ENCODE data around the gene FAM20C.
"Not testable (repeated sequence)": the region's sequence is repeated elsewhere in the genome, so short reads cannot be mapped to it uniquely, and the experiment has no call there.

Gene FAM20C

DNA sequence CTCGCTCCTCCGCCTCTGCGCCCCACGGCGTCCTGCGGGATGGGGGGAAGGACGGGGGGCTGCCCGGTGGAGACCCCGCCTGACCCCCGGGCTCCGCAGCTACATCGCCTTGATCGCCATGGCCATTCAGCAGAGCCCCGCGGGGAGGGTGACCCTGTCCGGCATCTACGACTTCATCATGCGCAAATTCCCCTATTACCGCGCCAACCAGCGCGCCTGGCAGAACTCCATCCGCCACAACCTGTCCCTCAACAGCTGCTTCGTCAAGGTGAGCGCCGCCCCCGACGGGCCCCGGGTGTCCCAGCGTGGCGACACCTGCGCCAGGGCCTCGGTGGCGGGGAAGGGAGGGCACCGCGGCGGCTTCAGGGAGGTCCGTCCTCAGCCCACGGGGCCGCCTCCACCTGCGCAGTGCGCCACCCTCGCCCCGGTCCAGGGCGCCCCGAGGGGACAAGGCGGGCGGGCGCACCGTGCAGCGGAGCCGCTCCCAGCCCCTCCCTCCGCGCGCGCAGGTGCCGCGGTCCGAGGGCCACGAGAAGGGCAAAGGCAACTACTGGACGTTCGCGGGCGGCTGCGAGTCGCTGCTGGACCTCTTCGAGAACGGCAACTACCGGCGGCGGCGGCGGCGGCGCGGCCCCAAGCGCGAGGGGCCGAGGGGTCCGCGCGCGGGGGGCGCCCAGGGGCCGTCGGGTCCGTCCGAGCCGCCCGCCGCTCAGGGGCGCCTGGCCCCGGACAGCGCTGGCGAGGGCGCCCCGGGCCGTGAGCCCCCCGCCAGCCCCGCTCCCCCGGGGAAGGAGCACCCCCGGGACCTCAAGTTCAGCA is 98.4 kb downstream of the FAM20C start:
- Mint-ChIP-seq H3K36me3 (no peaks in the 10 kb centered on the region), H3K27me3 (peaks cover 45 to 56% of the 10 kb centered on the region in 2 donors), H3K4me3 (no peak overlapping the region), H3K4me1 (no peaks in the 10 kb centered on the region), H3K9me3 (no peaks in the 10 kb centered on the region), H3K27ac (no peak overlapping the region)
- ATAC-seq (replicated peaks) (no peak), DNase-seq (no peak)

DNA sequence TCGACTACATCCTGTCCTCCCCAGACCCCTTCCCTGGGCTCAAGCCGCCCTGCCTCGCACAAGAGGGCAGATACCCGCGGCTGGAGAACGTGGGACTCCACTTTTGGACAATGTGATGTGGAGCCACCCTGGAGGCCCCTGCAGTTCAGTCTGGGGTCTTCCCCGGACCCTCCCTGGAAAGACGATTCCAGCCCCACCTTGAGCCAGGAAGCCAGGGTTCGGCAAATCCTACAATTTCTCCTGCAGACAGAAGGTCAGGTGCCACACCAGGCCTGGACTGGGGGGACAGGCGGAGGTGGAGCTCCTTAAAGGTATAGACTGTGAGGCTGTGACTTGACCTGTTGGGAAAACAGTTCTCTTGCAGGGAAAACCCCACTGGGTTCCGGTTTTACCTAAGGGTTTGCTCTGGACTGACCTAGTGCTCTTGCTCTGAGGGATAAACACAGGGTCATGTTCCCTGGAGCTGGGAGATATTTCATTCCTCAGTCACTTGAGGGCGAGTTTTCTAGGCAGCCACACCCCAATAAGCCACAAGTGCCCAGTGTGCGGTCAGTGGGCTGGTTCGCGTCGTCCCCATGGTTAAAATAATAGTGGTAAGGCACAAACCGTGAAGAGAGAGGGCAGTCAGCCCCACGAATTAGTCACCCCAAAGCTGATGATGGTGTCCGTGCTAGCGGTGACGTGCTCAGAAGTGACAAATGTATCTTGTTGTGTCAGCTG is 99.2 kb downstream of the FAM20C start:
- Mint-ChIP-seq H3K4me1 (no peaks in the 10 kb centered on the region), H3K27me3 (peaks cover 44 to 52% of the 10 kb centered on the region in 2 donors), H3K27ac (no peak overlapping the region)

DNA sequence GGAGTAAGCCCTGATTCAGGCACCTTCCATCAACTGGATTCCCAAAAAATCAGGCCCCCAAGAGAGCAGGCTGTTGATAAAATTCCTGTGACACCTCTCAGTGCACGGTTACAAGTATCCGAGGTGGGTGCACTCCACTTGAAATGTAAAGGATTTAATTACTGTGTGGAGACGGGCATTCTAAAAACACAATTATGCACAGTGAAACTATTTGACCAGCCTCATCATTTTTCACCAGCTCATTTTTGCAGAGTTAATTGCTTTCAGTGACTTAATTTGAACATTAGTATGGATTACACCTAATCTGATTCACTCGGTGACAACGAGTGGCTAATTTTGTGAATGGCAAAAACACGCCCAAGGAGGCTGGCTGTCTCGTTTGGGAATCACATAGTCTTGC is 99.9 kb downstream of the FAM20C start:
- Mint-ChIP-seq H3K4me1 (no peaks in the 10 kb centered on the region), H3K9me3 (no peaks in the 10 kb centered on the region), H3K4me3 (no peak overlapping the region), H3K27ac (no peak overlapping the region), H3K36me3 (no peaks in the 10 kb centered on the region), H3K27me3 (peaks cover 44 to 51% of the 10 kb centered on the region in 2 donors)
- ATAC-seq (replicated peaks) (no peak), DNase-seq (no peak)

More for the DNA sequence above, 99.2 kb downstream of the FAM20C start:
- ATAC-seq (replicated peaks) (no peak), DNase-seq (no peak)
- Mint-ChIP-seq H3K4me3 (no peak overlapping the region), H3K36me3 (no peaks in the 10 kb centered on the region), H3K9me3 (no peaks in the 10 kb centered on the region)

DNA sequence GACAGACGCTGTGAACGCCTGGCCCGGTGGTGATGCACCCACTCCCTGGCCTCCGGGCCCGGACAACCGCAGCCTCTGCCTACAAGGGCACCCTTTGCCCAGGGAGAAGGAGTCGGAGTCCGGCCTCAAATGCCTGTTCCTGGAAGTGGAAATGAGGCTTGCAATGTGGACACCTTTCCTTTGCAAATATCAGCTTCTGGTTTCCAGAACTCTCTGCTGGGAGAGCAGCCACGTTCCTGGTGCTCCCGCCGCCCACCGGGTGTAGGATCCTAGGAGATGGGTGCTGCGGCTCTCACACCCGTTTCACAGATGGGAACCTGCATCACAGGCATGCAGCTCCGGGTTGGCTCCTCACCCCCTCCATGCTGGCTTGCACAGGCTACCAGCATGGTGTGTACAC is 100.5 kb downstream of the FAM20C start:
- Mint-ChIP-seq H3K4me3 (no peak overlapping the region), H3K9me3 (no peaks in the 10 kb centered on the region), H3K27me3 (peaks cover 44 to 45% of the 10 kb centered on the region in 2 donors), H3K27ac (no peak overlapping the region), H3K4me1 (no peaks in the 10 kb centered on the region), H3K36me3 (no peaks in the 10 kb centered on the region)
- DNase-seq (no peak), ATAC-seq (replicated peaks) (no peak)

DNA sequence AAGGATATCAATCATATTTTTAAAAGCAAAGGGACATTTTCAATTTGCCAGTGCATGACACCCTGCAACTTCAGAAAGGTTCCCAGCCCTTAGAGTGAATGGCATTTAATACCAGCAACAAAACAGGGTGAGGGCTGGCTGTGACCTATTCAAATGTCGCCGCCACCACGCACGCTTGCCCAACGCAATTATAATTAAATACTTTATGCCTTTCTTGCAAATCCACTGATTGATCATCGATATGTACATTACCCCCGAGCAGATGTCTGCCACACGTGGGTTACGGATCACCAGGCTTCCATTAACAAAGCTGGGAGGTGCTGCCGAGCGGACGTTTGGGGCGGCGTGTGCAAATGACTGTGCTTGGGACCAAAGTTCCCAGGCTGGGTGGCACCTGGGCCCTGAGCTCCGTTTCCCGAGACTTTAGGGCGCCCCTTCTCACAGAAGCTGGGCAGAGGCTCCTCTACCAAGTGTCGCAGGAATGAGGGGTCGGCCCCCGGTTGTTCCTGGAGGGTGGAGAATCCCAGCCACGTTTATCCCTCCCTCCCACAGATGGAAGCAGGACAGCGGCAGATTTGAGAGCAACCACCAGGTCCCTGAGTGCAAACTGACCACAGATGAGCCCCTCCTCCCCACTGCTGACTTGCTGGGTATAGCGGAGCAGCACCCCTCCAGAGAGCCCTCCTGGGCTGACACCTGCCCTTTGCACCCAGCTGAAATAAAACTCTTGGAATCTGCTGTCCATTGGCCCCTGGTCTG is 101.5 kb downstream of the FAM20C start:
- no peaks in the 10 kb centered on the region for H3K4me1 Mint-ChIP-seq
- peaks cover 34 to 35% of the 10 kb centered on the region in 2 donors for H3K27me3 Mint-ChIP-seq
- H3K9me3 Mint-ChIP-seq, result no peaks in the 10 kb centered on the region
- ATAC-seq (replicated peaks), result no peak
- H3K36me3 Mint-ChIP-seq, result no peaks in the 10 kb centered on the region
- H3K27ac Mint-ChIP-seq, result no peak overlapping the region
- H3K4me3 Mint-ChIP-seq, result no peak overlapping the region
- no peak for DNase-seq

DNA sequence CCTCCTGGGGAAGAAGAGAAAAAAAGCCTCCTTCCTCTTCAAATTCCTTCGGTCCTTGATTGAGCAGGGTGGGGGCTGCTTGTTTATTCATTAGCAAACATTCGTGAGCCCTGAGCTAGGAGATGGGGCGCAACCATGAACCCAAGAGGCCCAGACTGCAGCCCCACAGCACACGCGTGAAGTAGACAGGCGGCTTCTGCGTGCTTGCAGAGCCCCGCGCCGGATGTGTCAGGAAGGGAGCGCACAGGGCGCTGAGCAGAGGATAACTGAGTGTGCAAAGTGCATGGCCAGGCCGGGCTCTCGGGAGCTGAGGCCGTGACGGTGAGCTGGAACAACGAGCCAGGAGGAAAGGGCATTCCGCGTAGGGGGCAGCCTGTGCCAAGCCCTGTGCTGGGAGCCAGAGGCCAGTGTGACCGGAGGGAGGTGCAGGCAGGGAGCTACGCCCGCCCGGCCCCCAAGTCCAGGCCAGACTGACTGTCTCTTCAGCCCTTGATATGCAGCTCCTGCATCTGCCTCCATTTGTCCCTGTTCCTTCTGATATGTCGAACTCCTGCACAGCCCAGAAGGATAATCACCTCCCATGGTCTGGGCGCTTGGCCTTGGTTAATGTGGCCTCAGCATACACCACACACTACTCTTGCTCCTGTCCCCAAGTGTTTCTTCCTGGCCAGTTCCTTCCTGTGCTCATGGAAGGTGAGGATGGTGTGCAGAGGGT is 102.2 kb downstream of the FAM20C start:
- ATAC-seq (replicated peaks), result no peak
- no peak for DNase-seq
- no peaks in the 10 kb centered on the region for H3K9me3 Mint-ChIP-seq
- H3K4me1 Mint-ChIP-seq, result no peaks in the 10 kb centered on the region
- H3K36me3 Mint-ChIP-seq, result no peaks in the 10 kb centered on the region
- H3K27me3 Mint-ChIP-seq, result peaks cover 30 to 32% of the 10 kb centered on the region in 2 donors
- no peak overlapping the region for H3K27ac Mint-ChIP-seq
- no peak overlapping the region for H3K4me3 Mint-ChIP-seq

DNA sequence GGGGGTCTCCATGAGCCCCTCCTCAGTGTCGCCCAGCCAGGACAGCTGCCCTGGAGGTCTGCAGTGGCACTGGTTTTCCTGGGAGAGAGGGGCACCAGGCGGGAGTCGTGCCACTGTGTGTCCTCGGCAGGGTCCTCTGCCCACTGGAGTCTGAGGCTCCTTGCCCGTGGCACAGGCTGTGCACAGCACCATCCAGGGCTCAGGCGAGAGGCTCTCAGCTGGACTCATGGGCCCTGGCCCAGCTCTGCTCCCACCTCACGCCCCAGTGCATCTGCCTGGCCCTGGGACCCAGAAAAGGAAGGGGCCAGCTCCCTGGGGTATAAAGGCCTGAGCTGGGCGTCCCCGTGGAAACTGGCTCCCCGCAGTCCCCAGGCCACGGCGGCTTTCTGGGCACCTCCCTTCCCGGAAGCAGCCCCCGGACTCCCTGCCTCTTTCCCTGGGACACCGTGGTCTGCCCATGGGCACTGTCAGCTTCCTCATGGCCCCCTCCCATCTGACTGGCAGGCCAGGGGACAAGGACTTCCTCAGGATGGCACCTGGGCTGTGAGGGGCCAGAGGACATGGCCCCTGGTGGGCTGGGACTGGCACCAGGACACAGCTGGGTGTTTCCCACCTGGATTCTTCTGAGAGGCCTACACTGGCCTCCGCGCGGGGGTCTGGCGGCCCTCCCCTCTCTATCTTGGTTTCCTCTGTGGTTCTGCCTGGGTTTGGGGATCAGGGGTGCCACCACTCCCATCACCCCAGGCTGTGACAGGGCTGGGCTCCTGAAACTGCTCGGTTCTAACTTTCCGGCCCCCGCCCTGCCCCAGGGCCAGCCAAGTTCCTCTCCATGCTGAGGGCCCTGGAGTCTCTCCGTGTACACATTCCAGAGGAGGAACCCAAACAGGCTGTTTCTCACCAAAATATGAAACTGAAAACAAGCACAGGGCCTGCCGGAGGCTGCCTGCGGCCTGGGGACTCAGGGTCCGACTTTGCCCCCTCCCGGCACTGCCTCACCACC is 103.1 kb downstream of the FAM20C start:
- Mint-ChIP-seq H3K9me3 (no peaks in the 10 kb centered on the region), H3K36me3 (no peaks in the 10 kb centered on the region), H3K27me3 (peaks cover 30 to 32% of the 10 kb centered on the region in 2 donors), H3K4me3 (no peak overlapping the region), H3K27ac (no peak overlapping the region), H3K4me1 (no peaks in the 10 kb centered on the region)
- no peak for DNase-seq
- no peak for ATAC-seq (replicated peaks)

DNA sequence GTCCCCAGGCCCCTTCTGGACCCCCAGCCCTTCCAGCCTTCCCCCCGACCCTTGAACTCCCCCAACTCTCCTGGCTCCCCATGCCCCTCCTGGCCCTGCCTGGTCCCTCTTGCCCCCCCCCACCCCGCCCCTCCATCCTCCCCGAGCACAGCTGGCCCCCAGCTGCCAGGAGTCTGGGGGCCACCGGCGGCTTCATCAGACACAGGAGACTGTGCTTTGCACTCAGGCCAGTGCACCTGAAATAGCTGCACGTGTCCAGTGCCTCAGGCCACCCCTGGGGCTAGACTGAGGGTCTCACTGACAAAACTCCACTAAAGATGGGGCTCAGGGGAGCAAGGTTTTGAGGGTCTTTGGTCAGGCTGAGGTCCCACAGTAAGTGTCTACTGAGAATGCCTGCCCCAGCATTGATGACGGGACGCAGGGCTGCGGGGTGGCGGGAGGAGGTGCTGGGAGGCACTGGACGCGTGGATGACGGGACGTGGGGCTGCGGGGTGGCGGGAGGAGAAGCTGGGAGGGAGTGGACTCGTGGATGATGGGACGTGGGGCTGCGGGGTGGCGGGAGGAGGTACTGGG is 104.1 kb downstream of the FAM20C start:
- Mint-ChIP-seq H3K4me1 (no peaks in the 10 kb centered on the region), H3K4me3 (no peak overlapping the region), H3K27ac (no peak overlapping the region), H3K36me3 (no peaks in the 10 kb centered on the region), H3K27me3 (peaks cover 26 to 30% of the 10 kb centered on the region in 2 donors), H3K9me3 (no peaks in the 10 kb centered on the region)
- DNase-seq (no peak), ATAC-seq (replicated peaks) (no peak)

DNA sequence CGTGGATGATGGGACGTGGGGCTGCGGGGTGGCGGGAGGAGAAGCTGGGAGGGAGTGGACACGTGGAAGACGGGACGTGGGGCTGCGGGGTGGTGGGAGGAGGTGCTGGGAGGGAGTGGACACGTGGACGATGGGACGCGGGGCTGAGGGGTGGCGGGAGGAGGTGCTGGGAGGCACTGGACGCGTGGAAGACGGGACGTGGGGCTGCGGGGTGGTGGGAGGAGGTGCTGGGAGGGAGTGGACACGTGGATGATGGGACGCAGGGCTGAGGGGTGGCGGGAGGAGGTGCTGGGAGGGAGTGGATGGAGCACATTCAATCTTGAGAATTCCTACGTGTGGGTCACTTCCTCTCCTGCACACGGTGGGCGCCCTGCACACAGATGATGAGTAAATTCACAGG is 104.8 kb downstream of the FAM20C start:
- peaks cover 19 to 23% of the 10 kb centered on the region in 2 donors for H3K27me3 Mint-ChIP-seq
- H3K36me3 Mint-ChIP-seq; H3K27ac Mint-ChIP-seq; H3K4me3 Mint-ChIP-seq; ATAC-seq (replicated peaks); DNase-seq; H3K4me1 Mint-ChIP-seq; H3K9me3 Mint-ChIP-seq: not testable (repeated sequence)

DNA sequence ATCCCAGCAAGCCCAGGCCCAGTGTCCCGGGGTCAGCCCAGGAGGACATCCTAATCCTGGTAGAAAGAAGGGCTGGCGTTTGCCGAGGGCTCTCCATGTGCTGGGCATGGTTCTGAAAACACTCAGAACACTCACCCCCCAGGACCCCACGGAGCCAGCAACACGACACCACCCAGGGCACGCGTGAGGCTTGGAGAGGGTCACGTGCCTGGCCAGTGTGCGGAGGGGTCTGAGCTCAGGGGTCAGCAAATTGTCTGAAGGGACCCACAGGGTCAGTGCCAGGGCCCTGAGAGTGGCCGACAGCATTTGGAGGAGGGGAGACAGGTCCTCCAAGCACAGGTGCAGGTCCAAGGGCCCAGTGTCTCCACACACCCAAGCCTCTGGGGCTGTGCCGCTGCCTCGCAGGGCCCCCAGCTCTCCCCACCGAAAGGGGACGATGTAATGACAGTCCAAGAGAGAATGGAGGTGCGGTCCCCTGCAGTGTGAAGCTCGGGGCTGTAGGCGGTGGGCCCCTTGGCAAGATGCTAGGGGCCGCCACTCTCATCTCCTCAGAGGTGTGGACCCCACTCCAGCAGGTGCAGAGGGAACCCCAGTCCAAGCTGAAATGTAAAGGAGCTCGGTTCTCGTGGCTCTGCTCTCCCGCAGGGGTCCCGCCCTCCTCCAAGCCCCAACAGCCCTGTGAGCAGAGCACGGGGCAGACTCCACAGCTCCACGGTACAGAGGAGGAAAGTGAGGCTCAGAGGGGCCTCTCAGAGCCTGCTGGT is 105.4 kb downstream of the FAM20C start:
- H3K36me3 Mint-ChIP-seq, result no peaks in the 10 kb centered on the region
- DNase-seq (no peak), ATAC-seq (replicated peaks) (no peak)
- H3K27ac Mint-ChIP-seq, result no peak overlapping the region
- H3K9me3 Mint-ChIP-seq, result no peaks in the 10 kb centered on the region
- H3K27me3 Mint-ChIP-seq, result peaks cover 14 to 18% of the 10 kb centered on the region in 2 donors
- no peak overlapping the region for H3K4me3 Mint-ChIP-seq
- no peaks in the 10 kb centered on the region for H3K4me1 Mint-ChIP-seq

DNA sequence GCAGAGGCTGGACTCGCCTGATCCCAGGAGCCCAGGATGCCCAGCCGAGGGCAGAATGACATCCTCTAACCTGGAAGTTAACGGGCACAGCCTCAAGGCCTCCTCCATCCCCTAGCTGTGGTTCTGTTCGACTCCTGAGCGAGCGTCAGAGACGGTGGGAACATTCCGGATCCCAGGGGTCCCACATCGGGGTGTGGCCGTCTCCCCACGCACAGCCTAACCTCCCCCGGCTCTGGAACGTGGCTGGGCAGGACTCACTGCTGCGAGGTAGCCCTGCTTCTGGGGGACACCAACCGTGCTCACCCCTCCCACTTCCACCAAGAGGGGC is 106.0 kb downstream of the FAM20C start:
- DNase-seq (no peak), ATAC-seq (replicated peaks) (no peak)
- no peaks in the 10 kb centered on the region for H3K36me3 Mint-ChIP-seq
- no peak overlapping the region for H3K4me3 Mint-ChIP-seq
- H3K27me3 Mint-ChIP-seq, result peaks cover 12 to 14% of the 10 kb centered on the region in 2 donors
- H3K9me3 Mint-ChIP-seq, result no peaks in the 10 kb centered on the region
- H3K27ac Mint-ChIP-seq, result no peak overlapping the region
- H3K4me1 Mint-ChIP-seq, result no peaks in the 10 kb centered on the region

DNA sequence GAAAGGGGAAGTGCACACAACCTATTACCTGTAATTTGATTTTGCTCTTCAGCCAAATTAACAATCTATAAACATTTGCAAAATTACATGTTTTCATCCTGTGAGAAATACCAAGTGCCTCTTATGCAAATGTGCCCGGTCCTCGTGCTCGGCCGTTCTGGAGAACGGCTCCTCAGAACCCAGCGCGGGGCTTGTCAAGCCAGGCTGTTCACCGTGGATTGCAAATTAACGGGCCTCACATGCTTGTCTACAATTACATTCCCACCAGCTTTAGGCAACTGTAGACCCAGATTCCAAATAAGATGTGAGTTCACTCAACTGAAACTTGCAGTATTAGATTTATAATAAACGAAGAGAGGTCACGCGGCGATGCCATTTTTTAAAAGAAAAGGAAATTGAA is 106.4 kb downstream of the FAM20C start:
- Mint-ChIP-seq H3K36me3 (no peaks in the 10 kb centered on the region), H3K4me3 (no peak overlapping the region), H3K9me3 (no peaks in the 10 kb centered on the region), H3K27me3 (peaks cover 14 to 15% of the 10 kb centered on the region in 2 donors), H3K27ac (no peak overlapping the region), H3K4me1 (no peaks in the 10 kb centered on the region)
- ATAC-seq (replicated peaks) (no peak), DNase-seq (no peak)

Measured in stimulated activated naive B cell treated with anti-CD40 and anti-IgM and Interleukin-4, amounts not matched to agents 10 μg/mL and 1 μg/mL and 100 μg/mL, for 72 hours (primary cell).